GM19025 (cell line): ENCODE measurements around the gene GALNT1.
"Not testable (repeated sequence)": the region's sequence is repeated elsewhere in the genome, so short reads cannot be mapped to it uniquely, and the experiment has no call there.

Source experiments
- ATAC-seq: cut with Tn5 transposase; IDR thresholded peaks from one replicate; pipeline ENCODE4 v1.9.1; 2021; ENCODE audit warnings: mild to moderate bottlenecking, low read depth, moderate library complexity; ENCODE audit not compliant: unreplicated experiment

GALNT1 gene

DNA sequence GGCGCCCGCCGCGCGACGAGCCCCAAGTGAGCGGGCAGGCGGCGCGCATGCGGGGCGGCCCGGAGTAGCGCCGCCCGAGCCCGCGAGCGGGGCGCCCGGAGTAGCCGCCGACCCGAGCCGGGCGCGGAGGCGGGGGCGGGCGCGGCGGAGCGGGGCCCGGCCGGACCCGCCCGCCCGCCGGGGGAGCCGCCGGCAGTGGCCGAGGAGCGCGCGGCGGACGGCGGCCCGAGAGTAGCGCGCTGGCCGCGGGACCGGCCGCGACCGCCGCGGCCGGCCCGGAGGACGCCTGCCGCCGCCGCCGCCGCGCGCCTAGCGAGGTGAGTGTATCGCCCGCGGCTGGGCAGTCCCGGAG lies at the start of gene GALNT1:
Gene GALNT1 (plus strand): TSS at position 195 of the 352 bp plus-strand sequence. CDS start 72,923 bp downstream, outside the sequence.
- peak; percentile 25 for ATAC-seq

DNA sequence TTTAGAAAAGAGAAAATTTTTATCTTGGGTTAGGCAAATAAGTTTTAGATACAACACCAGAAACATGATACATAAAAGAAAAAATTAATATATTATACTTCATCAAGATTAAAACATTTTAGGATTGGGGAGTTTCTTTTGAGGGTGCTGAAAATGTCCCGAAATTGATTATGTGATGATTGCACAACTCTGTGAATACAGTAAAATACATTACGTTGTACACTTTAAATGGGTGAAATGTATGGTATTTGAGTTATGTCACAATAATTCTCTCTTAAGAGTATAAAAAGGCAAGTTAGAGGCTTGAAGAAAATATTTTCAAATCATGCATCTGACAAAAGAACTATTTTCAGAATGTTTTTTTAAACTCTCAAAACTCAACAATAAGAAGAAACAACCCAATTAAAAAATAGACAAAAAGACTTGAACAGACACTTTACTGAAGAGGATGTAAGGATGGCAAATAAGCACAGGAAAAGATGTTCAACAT lies 47.6 kb upstream of the GALNT1 start:
- no peak for ATAC-seq

GRCh38 chr18:35535297-35535696 lies 46.2 kb upstream of the GALNT1 start:
- ATAC-seq, result no peak

DNA sequence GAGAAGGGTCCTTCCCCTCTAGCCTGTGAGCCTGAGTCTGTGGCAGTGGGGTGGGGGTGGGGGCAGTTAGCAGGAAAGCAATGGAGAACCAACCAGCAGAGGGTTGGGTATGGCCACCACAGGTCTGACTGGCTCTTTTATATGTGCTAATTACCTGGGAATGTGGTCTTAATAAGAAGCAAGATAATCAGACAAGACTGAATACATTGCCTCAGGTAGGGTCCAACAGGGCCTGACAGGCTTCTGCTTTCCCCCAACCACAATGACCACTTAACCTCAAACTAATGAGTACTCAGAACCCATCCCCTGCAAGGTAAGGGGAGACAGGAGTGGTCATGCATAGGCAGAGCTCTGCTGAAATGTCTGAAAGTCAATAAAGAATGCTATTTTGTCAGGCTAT lies 39.2 kb upstream of the GALNT1 start:
- no peak for ATAC-seq

- no peak for ATAC-seq
These were observed 34.4 kb upstream of the GALNT1 start for GRCh38 chr18:35547008-35547605.

GRCh38 chr18:35549564-35549963 lies 32.0 kb upstream of the GALNT1 start:
- ATAC-seq, result no peak

DNA sequence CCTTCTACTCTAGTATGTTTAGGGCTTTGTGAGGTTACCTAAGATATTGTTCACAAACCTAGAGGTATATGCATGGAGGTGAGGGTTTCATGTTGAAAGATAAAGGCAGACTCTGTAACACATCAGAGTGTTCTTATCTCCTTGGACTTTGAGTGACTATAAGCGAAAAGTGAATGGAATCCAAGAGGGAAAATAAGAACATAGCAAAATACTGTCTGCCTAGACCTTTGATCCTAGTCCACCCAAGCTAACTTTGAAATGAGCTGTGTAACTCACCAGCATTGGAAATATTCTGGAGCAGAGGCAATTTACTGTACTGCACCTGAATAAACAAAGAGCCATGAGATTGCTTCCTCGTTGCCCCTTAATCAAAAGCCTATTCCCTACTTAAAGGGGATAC lies 28.2 kb upstream of the GALNT1 start:
- no peak for ATAC-seq

- ATAC-seq, result not testable (repeated sequence)
These were observed 26.0 kb upstream of the GALNT1 start for GRCh38 chr18:35555538-35555937.

- no peak for ATAC-seq
These were observed 21.7 kb upstream of the GALNT1 start for GRCh38 chr18:35559867-35560266.

DNA sequence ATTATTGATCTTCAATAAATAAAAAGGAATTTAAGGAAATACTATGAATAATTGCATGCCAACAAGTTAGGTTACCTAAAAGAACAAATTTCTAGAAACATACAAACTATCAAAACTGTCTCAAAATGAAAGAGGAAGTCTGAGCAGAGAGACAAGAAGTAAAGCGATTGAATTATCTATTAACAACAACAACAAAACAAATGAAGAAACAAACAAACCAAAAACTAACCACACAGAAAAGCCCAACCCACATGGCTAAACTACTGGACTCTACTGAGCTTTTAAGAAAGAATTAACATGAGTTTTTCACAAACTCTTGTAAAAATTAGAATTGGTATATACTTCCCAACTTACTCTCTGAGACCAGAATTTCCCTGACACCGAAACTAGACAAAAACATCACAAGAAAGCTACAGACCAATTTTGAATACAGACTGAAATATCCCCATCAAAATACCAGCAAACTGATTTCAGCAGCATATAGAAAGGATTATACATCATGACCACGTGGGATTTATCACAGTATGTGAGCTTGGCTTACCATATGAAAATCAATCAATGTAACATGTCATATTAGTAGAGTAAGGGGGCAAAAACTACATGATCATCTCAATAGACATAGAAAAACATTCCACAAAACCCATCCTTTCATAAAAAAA lies 16.6 kb upstream of the GALNT1 start:
- peak; percentile 77 for ATAC-seq

GRCh38 chr18:35566019-35566418 lies 15.5 kb upstream of the GALNT1 start:
- no peak for ATAC-seq

DNA sequence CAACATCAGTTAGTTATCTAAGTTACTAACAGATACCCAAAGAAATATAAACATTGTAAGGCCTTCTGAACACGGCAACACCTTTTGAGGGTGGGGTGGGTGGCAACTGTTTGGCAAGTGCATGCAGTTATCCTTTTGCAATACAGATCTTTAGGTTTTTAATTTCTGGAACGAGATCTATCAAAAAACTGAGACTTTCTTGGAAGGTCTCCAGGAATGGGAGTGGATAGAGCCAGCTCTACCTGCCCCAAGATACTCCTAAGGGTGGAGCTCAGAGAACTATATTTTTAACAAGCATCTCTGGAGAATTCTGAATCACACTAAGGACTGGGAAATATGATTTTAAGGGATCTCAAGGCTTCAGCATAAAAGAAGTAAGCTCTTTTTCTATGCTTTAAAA lies 11.4 kb upstream of the GALNT1 start:
- ATAC-seq, result no peak

- no peak for ATAC-seq
These were observed 10.4 kb upstream of the GALNT1 start for GRCh38 chr18:35571138-35571537.

DNA sequence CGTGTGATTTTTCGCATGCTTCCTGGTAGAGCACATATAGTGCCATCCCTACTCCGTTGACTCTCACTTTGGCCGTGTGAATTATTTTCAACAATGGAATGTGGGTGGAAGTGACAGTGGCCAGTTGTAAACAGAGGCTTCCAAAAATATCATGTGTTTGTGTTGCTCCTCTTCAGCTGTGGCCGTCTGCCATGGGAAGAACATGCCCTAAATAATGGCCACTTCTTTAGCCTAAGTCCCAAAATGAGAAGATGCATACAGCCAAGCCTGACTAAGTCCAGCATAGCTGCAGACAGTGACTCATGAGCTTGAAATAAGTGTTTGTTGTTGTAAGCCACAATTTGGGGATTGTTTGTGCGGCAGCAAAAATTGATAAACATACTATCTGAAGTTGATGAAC lies 8.9 kb upstream of the GALNT1 start:
- no peak for ATAC-seq

- ATAC-seq, result no peak
These were observed 8.0 kb upstream of the GALNT1 start for GRCh38 chr18:35573531-35573930.

- ATAC-seq, result not testable (repeated sequence)
These were observed 5.2 kb upstream of the GALNT1 start for GRCh38 chr18:35576240-35576845.

DNA sequence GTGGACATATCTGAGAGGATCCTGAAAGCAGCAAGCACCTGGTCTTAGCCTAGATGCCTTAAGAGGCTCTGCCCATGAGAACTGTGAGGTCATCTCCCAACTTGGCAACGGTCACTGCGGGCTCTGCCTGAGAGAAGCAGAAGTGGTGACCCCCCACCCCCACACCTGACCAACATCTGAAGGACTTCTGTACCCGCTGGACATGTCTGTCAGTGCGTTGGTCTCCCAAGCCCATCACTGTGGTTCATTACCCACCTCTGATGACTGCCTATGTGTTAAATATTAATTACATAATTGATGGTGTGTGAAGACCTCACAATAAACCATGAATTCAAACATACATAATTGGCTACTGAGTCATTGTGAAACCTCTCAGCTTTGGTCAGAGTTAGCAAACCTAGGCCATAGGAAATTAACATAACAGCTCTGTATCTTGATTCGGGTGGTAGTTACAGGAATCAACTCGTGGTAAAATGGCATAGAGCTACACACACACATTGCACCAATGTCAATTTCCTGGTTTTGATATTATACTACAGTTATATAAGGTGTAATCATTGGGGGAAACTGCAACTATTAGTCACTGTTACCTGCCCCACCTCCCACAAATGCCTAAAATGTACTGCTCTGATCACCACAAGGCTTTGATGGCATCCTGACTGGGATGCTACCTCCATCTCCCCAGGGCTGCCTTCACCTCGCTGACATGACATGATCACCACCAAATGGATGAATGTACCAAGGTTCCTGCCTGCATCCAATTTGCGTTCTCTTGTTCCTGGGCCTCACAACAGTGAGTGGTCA lies 4.3 kb upstream of the GALNT1 start:
- ATAC-seq, result peak; percentile 48

GRCh38 chr18:35578481-35578880 lies 3.1 kb upstream of the GALNT1 start:
- no peak for ATAC-seq

GRCh38 chr18:35578936-35579335 lies 2.6 kb upstream of the GALNT1 start:
- ATAC-seq, result no peak

DNA sequence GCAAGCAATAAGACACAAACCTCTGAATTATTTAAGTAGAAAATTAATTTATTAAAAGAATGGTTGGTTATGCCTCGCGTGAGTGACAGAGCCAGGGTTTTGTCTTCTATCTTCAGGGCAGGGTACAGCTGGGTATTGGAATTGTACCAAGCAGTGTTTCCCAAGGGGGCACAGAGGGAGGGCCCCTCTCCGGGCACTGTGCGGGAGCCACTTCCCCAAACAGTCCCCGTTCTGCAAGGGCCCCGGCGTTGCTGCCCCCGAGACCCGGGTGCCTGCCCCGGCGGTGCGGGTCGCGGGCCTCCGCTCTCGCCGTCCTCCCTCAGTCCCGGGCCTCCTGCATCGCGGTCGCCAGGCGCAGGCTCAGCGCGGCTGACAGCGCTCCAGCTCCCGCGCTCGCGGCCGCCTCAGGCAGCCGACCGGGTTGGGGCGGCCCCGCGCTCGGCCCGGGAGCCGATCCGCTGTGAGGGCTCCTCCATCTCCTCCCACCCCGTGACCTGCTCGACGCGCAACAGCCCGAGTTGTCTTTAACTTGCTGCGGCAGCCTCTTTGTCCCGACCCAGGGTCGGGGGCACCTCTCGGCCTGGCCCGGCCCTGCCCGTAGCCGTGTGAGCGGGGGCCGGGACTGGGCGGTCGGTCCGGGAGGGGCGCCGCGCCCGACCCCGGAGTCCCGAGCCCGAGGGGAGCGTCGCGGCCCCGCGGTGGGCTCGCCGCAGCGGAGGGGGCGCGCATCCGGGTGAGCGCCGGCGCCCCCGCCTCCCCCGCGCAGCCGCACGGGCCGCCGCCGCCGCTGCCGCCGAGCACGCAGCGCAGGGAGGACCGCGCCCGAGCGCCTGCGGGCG lies 620 bp upstream of the GALNT1 start:
- peak; percentile 47 for ATAC-seq
